Stomach (tissue), 4 donors: ENCODE measurements around the gene RILP.

Experiments used
- EP300 ChIP-seq: sonication (generic); formaldehyde crosslinking; IDR thresholded peaks from one replicate; pipeline ENCODE4 v1.6.1; 2017; ENCODE audit warnings: antibody characterized with exemption
- POLR2A ChIP-seq, 4 donors: fragments of 450-650 bp; IDR thresholded peaks; one replicate each; pipeline ENCODE4 v1.6.1; 2016; ENCODE audit warnings: antibody characterized with exemption in 4 of 4, control low read depth in 2 of 4, mild to moderate bottlenecking in 1 of 4, moderate library complexity in 1 of 4
- POLR2AphosphoS5 ChIP-seq, 3 donors: sonication (generic); formaldehyde crosslinking; IDR thresholded peaks; one replicate each; pipeline ENCODE4 v1.6.1; 2016; ENCODE audit warnings: antibody characterized with exemption in 3 of 3
- TF ChIP-seq, protein P1 (sequence below), 7 experiments: fragments of 450-650 bp in 4 of 7; fragments of 200-600 bp in 3 of 7; sonication (generic) in 3 of 7; IDR thresholded peaks; one replicate each; pipeline ENCODE4 v1.5.1; 2016 to 2019; ENCODE audit warnings: antibody characterized with exemption in 7 of 7, control low read depth in 2 of 7, mild to moderate bottlenecking in 1 of 7

DNA sequence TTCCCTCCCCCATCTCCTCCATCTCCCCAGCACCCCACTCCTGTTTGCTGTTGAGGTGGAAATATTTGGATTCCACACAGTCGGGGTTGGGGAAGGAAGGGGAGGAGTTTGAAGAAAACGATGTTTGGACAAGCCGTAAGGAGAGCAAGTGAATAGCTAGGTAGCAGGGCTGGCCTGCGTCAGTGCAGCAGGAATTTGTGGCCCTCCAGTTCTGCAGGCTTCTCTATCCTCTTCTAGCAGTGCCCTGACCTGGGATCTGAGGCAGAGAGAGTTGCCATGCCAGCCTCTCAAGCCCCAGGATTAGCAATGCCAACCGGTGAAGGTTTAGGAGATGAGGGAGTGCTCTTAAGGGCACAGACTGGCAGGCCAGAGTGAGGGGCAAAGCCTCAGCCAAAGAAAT, 48.0 kb upstream of the RILP start:
- TF ChIP-seq, protein P1, sequence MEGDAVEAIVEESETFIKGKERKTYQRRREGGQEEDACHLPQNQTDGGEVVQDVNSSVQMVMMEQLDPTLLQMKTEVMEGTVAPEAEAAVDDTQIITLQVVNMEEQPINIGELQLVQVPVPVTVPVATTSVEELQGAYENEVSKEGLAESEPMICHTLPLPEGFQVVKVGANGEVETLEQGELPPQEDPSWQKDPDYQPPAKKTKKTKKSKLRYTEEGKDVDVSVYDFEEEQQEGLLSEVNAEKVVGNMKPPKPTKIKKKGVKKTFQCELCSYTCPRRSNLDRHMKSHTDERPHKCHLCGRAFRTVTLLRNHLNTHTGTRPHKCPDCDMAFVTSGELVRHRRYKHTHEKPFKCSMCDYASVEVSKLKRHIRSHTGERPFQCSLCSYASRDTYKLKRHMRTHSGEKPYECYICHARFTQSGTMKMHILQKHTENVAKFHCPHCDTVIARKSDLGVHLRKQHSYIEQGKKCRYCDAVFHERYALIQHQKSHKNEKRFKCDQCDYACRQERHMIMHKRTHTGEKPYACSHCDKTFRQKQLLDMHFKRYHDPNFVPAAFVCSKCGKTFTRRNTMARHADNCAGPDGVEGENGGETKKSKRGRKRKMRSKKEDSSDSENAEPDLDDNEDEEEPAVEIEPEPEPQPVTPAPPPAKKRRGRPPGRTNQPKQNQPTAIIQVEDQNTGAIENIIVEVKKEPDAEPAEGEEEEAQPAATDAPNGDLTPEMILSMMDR (IDR thresholded peaks at IDR 0.05): no peak
- TF ChIP-seq POLR2AphosphoS5 (IDR thresholded peaks at IDR 0.05) (no peak), EP300 (no peak), POLR2A (IDR thresholded peaks at IDR 0.05) (no peak)
